Regular cardiac myocyte (primary cell): ENCODE data around the gene MED29. TPM values are rescaled to one million over a fixed set of nuclear protein-coding genes. Genes with fewer than 3 reads are reported as not detected.

Experiments used
- total RNA-seq: library from RNA; depleted of rRNA; stranded (reverse); fragments of >200 nt; gene quantifications from 2 replicates; pipeline ENCODE4 v1.2.3, GENCODE V29; 2014

MED29 gene
- total RNA-seq: 19.7 and 24.0 TPM in 2 replicates

GRCh38 chr19:39390751-39391437 lies at the start of gene MED29, which contains the start of gene PAF1:
Gene MED29 (plus strand): TSS chr19:39391378. CDS start chr19:39391423, 45 bp downstream.
Gene PAF1 (minus strand): TSS chr19:39391106. CDS start chr19:39390864, 242 bp downstream.

GRCh38 chr19:39341719-39342604 lies 49.2 kb upstream of the MED29 start, which contains the start of gene SAMD4B:
Gene SAMD4B (plus strand): TSS chr19:39342421. CDS start chr19:39356894, 14,473 bp downstream.

GRCh38 chr19:39406656-39407409 lies 15.7 kb downstream of the MED29 start, which contains the start of gene ZFP36:
Gene ZFP36 (plus strand): TSS chr19:39406847. CDS start chr19:39406905, 58 bp downstream.

GRCh38 chr19:39412100-39412866 lies 21.1 kb downstream of the MED29 start, which contains the start of gene PLEKHG2:
Gene PLEKHG2 (plus strand): TSS chr19:39412669. CDS start chr19:39414087, 1,418 bp downstream.

GRCh38 chr19:39435499-39436349 lies 44.5 kb downstream of the MED29 start, which contains the start of gene RPS16:
Gene RPS16 (minus strand): TSS chr19:39435949. CDS start chr19:39435895, 54 bp downstream.

GRCh38 chr19:39445196-39446111 lies 54.3 kb downstream of the MED29 start, which contains the start of gene SUPT5H:
Gene SUPT5H (plus strand): TSS chr19:39445582. CDS start chr19:39445891, 309 bp downstream.

Other genes starting within 250 kb of the MED29 start
- not detected in 2 replicates for gene NCCRP1, start 194.4 kb upstream of the MED29 start, total RNA-seq
- not detected in 2 replicates for gene SYCN, start 187.1 kb upstream of the MED29 start, total RNA-seq
- not detected in 2 replicates for gene IFNL3, start 146.4 kb upstream of the MED29 start, total RNA-seq
- gene IFNL4, start 142.5 kb upstream of the MED29 start, total RNA-seq: not detected in 2 replicates
- not detected in 2 replicates for gene IFNL2, start 123.0 kb upstream of the MED29 start, total RNA-seq
- not detected in 2 replicates for gene IFNL1, start 95.0 kb upstream of the MED29 start, total RNA-seq
- 0.28 TPM in 1 of 2 replicates, not detected in the other for gene LRFN1, start 70.5 kb upstream of the MED29 start, total RNA-seq
- 1.2 TPM in 1 of 2 replicates, not detected in the other for gene GMFG, start 55.3 kb upstream of the MED29 start, total RNA-seq
- gene SAMD4B, start 49.0 kb upstream of the MED29 start, total RNA-seq: 27.6 and 32.2 TPM in 2 replicates
- gene PAF1, start 272 bp upstream of the MED29 start, total RNA-seq: 28.8 and 68.2 TPM in 2 replicates
- gene ZFP36, start 15.5 kb downstream of the MED29 start, total RNA-seq: 1.1 and 1.7 TPM in 2 replicates
- gene PLEKHG2, start 21.3 kb downstream of the MED29 start, total RNA-seq: 11.8 and 14.2 TPM in 2 replicates
- gene RPS16, start 44.6 kb downstream of the MED29 start, total RNA-seq: 99.8 and 2,230 TPM in 2 replicates
- 49.9 and 91.4 TPM in 2 replicates for gene SUPT5H, start 54.2 kb downstream of the MED29 start, total RNA-seq
- 42.8 and 77.5 TPM in 2 replicates for gene TIMM50, start 89.5 kb downstream of the MED29 start, total RNA-seq
- under 0.01 and 0.19 TPM in 2 replicates for gene DLL3, start 107.6 kb downstream of the MED29 start, total RNA-seq
- gene SELENOV, start 123.8 kb downstream of the MED29 start, total RNA-seq: not detected in 2 replicates
- gene EID2B, start 141.5 kb downstream of the MED29 start, total RNA-seq: 2.8 and 4.2 TPM in 2 replicates
- 7.9 and 16.9 TPM in 2 replicates for gene EID2, start 148.8 kb downstream of the MED29 start, total RNA-seq
- gene LGALS13, start 211.1 kb downstream of the MED29 start, total RNA-seq: not detected in 2 replicates